GM23338 (cell line): ENCODE data around the gene GUCD1. TPM values are rescaled to one million over a fixed set of nuclear protein-coding genes. Genes with fewer than 3 reads are reported as not detected.
"Not testable (repeated sequence)": the region's sequence is repeated elsewhere in the genome, so short reads cannot be mapped to it uniquely, and the experiment has no call there.

ENCODE experiments used
- ATAC-seq: fragments of 200-7000 bp; cut with Tn5 transposase; 3 replicates; pipeline ENCODE4 v1.9.1; 2020
- DNase-seq: peaks from one replicate; pipeline ENCODE4 v3.0.0-alpha.2; 2015; ENCODE audit warnings: low spot score
- H2AFZ ChIP-seq: fragments of 200-600 bp; sonication (generic); 2 replicates; pipeline ENCODE4 v1.8.0; 2016; ENCODE audit warnings: antibody characterized with exemption, mild to moderate bottlenecking, moderate library complexity
- H3F3A ChIP-seq: fragments of 200-600 bp; sonication (generic); replicated peaks from 2 replicates; pipeline ENCODE4 v1.8.0; 2017; ENCODE audit warnings: antibody characterized with exemption, mixed run types, low read depth
- H3K27ac ChIP-seq: fragments of 200-600 bp; sonication (generic); 2 replicates; pipeline ENCODE4 v1.6.1; 2016; ENCODE audit warnings: low read depth
- H3K27me3 ChIP-seq: fragments of 200-600 bp; sonication (generic); 2 replicates; pipeline ENCODE4 v1.8.0; 2016; ENCODE audit warnings: mild to moderate bottlenecking, mixed run types, moderate library complexity; ENCODE audit not compliant: insufficient read depth
- H3K36me3 ChIP-seq: fragments of 200-600 bp; sonication (generic); 2 replicates; pipeline ENCODE4 v1.8.0; 2016; ENCODE audit warnings: mild to moderate bottlenecking; ENCODE audit not compliant: insufficient read depth
- H3K4me1 ChIP-seq: fragments of 200-600 bp; sonication (generic); 2 replicates; pipeline ENCODE4 v1.8.0; 2016; ENCODE audit warnings: mild to moderate bottlenecking, moderate library complexity; ENCODE audit not compliant: insufficient read depth
- H3K4me2 ChIP-seq: fragments of 200-600 bp; sonication (generic); 2 replicates; pipeline ENCODE4 v1.7.1; 2017; ENCODE audit warnings: mixed run types
- H3K4me3 ChIP-seq: fragments of 200-600 bp; sonication (generic); 2 replicates; pipeline ENCODE4 v1.6.1; 2016; ENCODE audit warnings: mixed run types
- H3K79me2 ChIP-seq: fragments of 200-600 bp; sonication (generic); replicated peaks from 2 replicates; pipeline ENCODE4 v1.8.0; 2017; ENCODE audit warnings: mild to moderate bottlenecking; ENCODE audit not compliant: insufficient read depth
- H3K9me2 ChIP-seq: fragments of 200-600 bp; sonication (generic); 2 replicates; pipeline ENCODE4 v1.8.0; 2017; ENCODE audit not compliant: insufficient read depth
- H4K20me1 ChIP-seq: fragments of 200-600 bp; sonication (generic); replicated peaks from 2 replicates; pipeline ENCODE4 v1.8.0; 2017; ENCODE audit warnings: mild to moderate bottlenecking; ENCODE audit not compliant: insufficient read depth
- H3K27ac Mint-ChIP-seq: 2 replicates; pipeline ENCODE4 v1.8.0; 2020; ENCODE audit warnings: inconsistent platforms, mild to moderate bottlenecking, moderate library complexity, mixed read lengths
- H3K27me3 Mint-ChIP-seq: 3 replicates; pipeline ENCODE4 v1.8.0; 2022; ENCODE audit warnings: low read depth, mild to moderate bottlenecking, moderate library complexity, mixed read lengths, inconsistent platforms; ENCODE audit not compliant: insufficient read depth, poor library complexity
- H3K36me3 Mint-ChIP-seq: 3 replicates; pipeline ENCODE4 v1.8.0; 2021; ENCODE audit warnings: low read depth, mild to moderate bottlenecking, inconsistent platforms, moderate library complexity, mixed read lengths
- H3K4me1 Mint-ChIP-seq: 3 replicates; pipeline ENCODE4 v1.8.0; 2020; ENCODE audit warnings: mild to moderate bottlenecking, inconsistent platforms, mixed read lengths
- H3K4me3 Mint-ChIP-seq: 3 replicates; pipeline ENCODE4 v1.8.0; 2021; ENCODE audit warnings: moderate library complexity, mild to moderate bottlenecking, inconsistent platforms, mixed read lengths
- H3K9me3 Mint-ChIP-seq: 3 replicates; pipeline ENCODE4 v1.8.0; 2020; ENCODE audit warnings: moderate library complexity, mild to moderate bottlenecking, inconsistent platforms, mixed read lengths
- EZH2 ChIP-seq: fragments of 200-600 bp; sonication (generic); IDR thresholded peaks from one replicate; pipeline ENCODE4 v1.8.0; 2017; ENCODE audit warnings: antibody characterized with exemption, mild to moderate bottlenecking, low read depth; ENCODE audit not compliant: unreplicated experiment
- EZH2phosphoT487 ChIP-seq: fragments of 200-600 bp; sonication (generic); IDR thresholded peaks from one replicate; pipeline ENCODE4 v1.8.1; 2018; ENCODE audit warnings: antibody characterized with exemption; ENCODE audit not compliant: unreplicated experiment
- JUNB ChIP-seq: IDR thresholded peaks from one replicate; pipeline ENCODE4 v1.6.1; 2016; ENCODE audit warnings: antibody characterized with exemption; ENCODE audit not compliant: unreplicated experiment
- POLR2AphosphoS5 ChIP-seq: IDR thresholded peaks from 2 replicates; pipeline ENCODE4 v1.6.1; 2016; ENCODE audit warnings: antibody characterized with exemption, low read depth
- STAT1 ChIP-seq: IDR thresholded peaks from one replicate; pipeline ENCODE4 v1.6.1; 2016; ENCODE audit warnings: antibody characterized with exemption; ENCODE audit not compliant: unreplicated experiment
- ZNF114 ChIP-seq: fragments of 250-450 bp; sonication (Bioruptor Pico); IDR thresholded peaks from 2 replicates; pipeline ENCODE4 v1.5.0; 2020; ENCODE audit warnings: mild to moderate bottlenecking, moderate library complexity
- ZNF331 ChIP-seq: fragments of 250-450 bp; sonication (Bioruptor Pico); IDR thresholded peaks from 2 replicates; pipeline ENCODE4 v1.5.0; 2020; ENCODE audit warnings: low read depth, mild to moderate bottlenecking, moderate library complexity
- polyA plus RNA-seq: library from polyadenylated mRNA; unstranded; fragments of >200 nt; fragmentation: Nextera tagmentation; extraction: Ambion mirVana; gene quantifications from 2 replicates; pipeline ENCODE4 v1.2.1, GENCODE V29; 2016
- total RNA-seq: library from RNA; depleted of rRNA; stranded (reverse); fragments of >200 nt; shearing (Covaris generic); gene quantifications from 2 replicates; pipeline ENCODE4 v1.2.3, GENCODE V29; 2014
- TF ChIP-seq, protein P1 (sequence below): IDR thresholded peaks from 2 replicates; pipeline ENCODE4 v1.6.1; 2016; ENCODE audit warnings: antibody characterized with exemption
- TF ChIP-seq, protein P2 (sequence below): fragments of 250-450 bp; sonication (Bioruptor Pico); IDR thresholded peaks from 2 replicates; pipeline ENCODE4 v1.5.0; 2020; ENCODE audit warnings: mild to moderate bottlenecking, moderate library complexity

The GUCD1 gene
- total and polyA plus RNA-seq, 2 experiments from 2014 or later = 39.0 to 106 TPM

GRCh38 chr22:24593836-24594568 lies 39.1 kb upstream of the GUCD1 start:
- no peak overlapping the region for H3K4me3 ChIP-seq
- Mint-ChIP-seq H3K27me3 (peaks cover 12% of the 10 kb centered on the region), H3K4me1 (peaks cover 19% of the 10 kb centered on the region), H3K27ac (no peak overlapping the region; the same call in 1 of the 2 replicates), H3K4me3 (peak overlapping the region; percentile 75; the same call in 2 of the 3 replicates), H3K36me3 (no peaks in the 10 kb centered on the region), H3K9me3 (no peaks in the 10 kb centered on the region)
- H3F3A ChIP-seq = no peaks in the 10 kb centered on the region
- H3K36me3 ChIP-seq = no peaks in the 10 kb centered on the region
- no peaks in the 10 kb centered on the region for H4K20me1 ChIP-seq
- TF ChIP-seq ZNF114 (CRISPR knock-in tag) (no peak), ZNF331 (no peak), EZH2phosphoT487 (no peak), EZH2 (no peak)
- TF ChIP-seq, protein P1, sequence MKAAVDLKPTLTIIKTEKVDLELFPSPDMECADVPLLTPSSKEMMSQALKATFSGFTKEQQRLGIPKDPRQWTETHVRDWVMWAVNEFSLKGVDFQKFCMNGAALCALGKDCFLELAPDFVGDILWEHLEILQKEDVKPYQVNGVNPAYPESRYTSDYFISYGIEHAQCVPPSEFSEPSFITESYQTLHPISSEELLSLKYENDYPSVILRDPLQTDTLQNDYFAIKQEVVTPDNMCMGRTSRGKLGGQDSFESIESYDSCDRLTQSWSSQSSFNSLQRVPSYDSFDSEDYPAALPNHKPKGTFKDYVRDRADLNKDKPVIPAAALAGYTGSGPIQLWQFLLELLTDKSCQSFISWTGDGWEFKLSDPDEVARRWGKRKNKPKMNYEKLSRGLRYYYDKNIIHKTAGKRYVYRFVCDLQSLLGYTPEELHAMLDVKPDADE = no peak
- peaks cover 7% of the 10 kb centered on the region; the same call in 1 of the 2 replicates for H3K4me1 ChIP-seq
- H3K27ac ChIP-seq = no peak overlapping the region
- ATAC-seq (no peak), DNase-seq (no peak)
- no peaks in the 10 kb centered on the region for H3K27me3 ChIP-seq
- no peaks in the 10 kb centered on the region for H3K9me2 ChIP-seq
- H3K79me2 ChIP-seq = no peaks in the 10 kb centered on the region
- H3K4me2 ChIP-seq = peak overlapping the region; percentile 89; the same call in 1 of the 2 replicates
- peak overlapping the region; percentile 52; the same call in 1 of the 2 replicates for H2AFZ ChIP-seq

GRCh38 chr22:24593559-24593835 lies 38.6 kb upstream of the GUCD1 start:
- not testable (repeated sequence) for H3K9me2 ChIP-seq, H3K79me2 ChIP-seq, H3K36me3 ChIP-seq, H4K20me1 ChIP-seq, H3K9me3 Mint-ChIP-seq, H3K36me3 Mint-ChIP-seq, H3K4me1 ChIP-seq, ATAC-seq, H3F3A ChIP-seq, H3K27me3 ChIP-seq, DNase-seq
- Mint-ChIP-seq H3K4me1 (peaks cover 18% of the 10 kb centered on the region), H3K27ac (peak overlapping the region; percentile 91), H3K27me3 (peaks cover 12% of the 10 kb centered on the region), H3K4me3 (peak overlapping the region; percentile 75)
- Histone ChIP-seq H3K4me2 (peak overlapping the region; percentile 89), H2AFZ (peak overlapping the region; percentile 90), H3K4me3 (peak overlapping the region; percentile 81), H3K27ac (peak overlapping the region; percentile 86)

- Mint-ChIP-seq H3K4me3 (peak within 1 kb of the TSS; percentile 95), H3K27me3 (peaks cover 10% of the 10 kb centered on the region), H3K36me3 (no peaks in the 10 kb centered on the region), H3K27ac (peak within 1 kb of the TSS; percentile 95), H3K4me1 (peaks cover 18% of the 10 kb centered on the region), H3K9me3 (no peaks in the 10 kb centered on the region)
- no peaks in the 10 kb centered on the region for H3K9me2 ChIP-seq
- peak within 1 kb of the TSS; percentile 86 for H3K27ac ChIP-seq
- H2AFZ ChIP-seq = peak within 1 kb of the TSS; percentile 93
- no peaks in the 10 kb centered on the region for H4K20me1 ChIP-seq
- no peaks in the 10 kb centered on the region for H3K36me3 ChIP-seq
- peaks cover 7% of the 10 kb centered on the region; the same call in 1 of the 2 replicates for H3K4me1 ChIP-seq
- H3K4me3 ChIP-seq = peak within 1 kb of the TSS; percentile 81
- no peaks in the 10 kb centered on the region for H3K27me3 ChIP-seq
- no peaks in the 10 kb centered on the region for H3K79me2 ChIP-seq
- H3F3A ChIP-seq = no peaks in the 10 kb centered on the region
- ATAC-seq (peak; percentile 89), DNase-seq (peak; percentile 92)
- peak within 1 kb of the TSS; percentile 89 for H3K4me2 ChIP-seq
- TF ChIP-seq JUNB (no peak), STAT1 (no peak), POLR2AphosphoS5 (peak; percentile 80), ZNF114 (CRISPR knock-in tag) (no peak)
- TF ChIP-seq, protein P2, sequence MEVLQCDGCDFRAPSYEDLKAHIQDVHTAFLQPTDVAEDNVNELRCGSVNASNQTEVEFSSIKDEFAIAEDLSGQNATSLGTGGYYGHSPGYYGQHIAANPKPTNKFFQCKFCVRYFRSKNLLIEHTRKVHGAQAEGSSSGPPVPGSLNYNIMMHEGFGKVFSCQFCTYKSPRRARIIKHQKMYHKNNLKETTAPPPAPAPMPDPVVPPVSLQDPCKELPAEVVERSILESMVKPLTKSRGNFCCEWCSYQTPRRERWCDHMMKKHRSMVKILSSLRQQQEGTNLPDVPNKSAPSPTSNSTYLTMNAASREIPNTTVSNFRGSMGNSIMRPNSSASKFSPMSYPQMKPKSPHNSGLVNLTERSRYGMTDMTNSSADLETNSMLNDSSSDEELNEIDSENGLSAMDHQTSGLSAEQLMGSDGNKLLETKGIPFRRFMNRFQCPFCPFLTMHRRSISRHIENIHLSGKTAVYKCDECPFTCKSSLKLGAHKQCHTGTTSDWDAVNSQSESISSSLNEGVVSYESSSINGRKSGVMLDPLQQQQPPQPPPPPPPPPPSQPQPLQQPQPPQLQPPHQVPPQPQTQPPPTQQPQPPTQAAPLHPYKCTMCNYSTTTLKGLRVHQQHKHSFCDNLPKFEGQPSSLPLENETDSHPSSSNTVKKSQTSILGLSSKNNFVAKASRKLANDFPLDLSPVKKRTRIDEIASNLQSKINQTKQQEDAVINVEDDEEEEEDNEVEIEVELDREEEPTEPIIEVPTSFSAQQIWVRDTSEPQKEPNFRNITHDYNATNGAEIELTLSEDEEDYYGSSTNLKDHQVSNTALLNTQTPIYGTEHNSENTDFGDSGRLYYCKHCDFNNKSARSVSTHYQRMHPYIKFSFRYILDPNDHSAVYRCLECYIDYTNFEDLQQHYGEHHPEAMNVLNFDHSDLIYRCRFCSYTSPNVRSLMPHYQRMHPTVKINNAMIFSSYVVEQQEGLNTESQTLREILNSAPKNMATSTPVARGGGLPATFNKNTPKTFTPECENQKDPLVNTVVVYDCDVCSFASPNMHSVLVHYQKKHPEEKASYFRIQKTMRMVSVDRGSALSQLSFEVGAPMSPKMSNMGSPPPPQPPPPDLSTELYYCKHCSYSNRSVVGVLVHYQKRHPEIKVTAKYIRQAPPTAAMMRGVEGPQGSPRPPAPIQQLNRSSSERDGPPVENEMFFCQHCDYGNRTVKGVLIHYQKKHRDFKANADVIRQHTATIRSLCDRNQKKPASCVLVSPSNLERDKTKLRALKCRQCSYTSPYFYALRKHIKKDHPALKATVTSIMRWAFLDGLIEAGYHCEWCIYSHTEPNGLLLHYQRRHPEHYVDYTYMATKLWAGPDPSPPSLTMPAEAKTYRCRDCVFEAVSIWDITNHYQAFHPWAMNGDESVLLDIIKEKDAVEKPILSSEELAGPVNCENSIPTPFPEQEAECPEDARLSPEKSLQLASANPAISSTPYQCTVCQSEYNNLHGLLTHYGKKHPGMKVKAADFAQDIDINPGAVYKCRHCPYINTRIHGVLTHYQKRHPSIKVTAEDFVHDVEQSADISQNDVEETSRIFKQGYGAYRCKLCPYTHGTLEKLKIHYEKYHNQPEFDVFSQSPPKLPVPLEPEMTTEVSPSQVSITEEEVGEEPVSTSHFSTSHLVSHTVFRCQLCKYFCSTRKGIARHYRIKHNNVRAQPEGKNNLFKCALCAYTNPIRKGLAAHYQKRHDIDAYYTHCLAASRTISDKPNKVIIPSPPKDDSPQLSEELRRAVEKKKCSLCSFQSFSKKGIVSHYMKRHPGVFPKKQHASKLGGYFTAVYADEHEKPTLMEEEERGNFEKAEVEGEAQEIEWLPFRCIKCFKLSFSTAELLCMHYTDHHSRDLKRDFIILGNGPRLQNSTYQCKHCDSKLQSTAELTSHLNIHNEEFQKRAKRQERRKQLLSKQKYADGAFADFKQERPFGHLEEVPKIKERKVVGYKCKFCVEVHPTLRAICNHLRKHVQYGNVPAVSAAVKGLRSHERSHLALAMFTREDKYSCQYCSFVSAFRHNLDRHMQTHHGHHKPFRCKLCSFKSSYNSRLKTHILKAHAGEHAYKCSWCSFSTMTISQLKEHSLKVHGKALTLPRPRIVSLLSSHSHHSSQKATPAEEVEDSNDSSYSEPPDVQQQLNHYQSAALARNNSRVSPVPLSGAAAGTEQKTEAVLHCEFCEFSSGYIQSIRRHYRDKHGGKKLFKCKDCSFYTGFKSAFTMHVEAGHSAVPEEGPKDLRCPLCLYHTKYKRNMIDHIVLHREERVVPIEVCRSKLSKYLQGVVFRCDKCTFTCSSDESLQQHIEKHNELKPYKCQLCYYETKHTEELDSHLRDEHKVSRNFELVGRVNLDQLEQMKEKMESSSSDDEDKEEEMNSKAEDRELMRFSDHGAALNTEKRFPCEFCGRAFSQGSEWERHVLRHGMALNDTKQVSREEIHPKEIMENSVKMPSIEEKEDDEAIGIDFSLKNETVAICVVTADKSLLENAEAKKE (CRISPR knock-in tag) = no peak
These were observed 38.1 kb upstream of the GUCD1 start, which contains the start of gene LRRC75B for GRCh38 chr22:24592851-24593558. LRRC75B (minus strand) TSS chr22:24593073; CDS start chr22:24593039, 34 bp downstream.
